Measurements from ENCODE around the gene DPH3. TPM values are rescaled to one million over a fixed set of nuclear protein-coding genes. Genes with fewer than 3 reads are reported as not detected.
A peak's percentile ranks its signal among the peaks of the same experiment; 100 is the strongest.

The DPH3 gene
- total RNA-seq, 4 donors from 2014 or later = 16.7 to 33.7 (median 30.4) TPM

DNA sequence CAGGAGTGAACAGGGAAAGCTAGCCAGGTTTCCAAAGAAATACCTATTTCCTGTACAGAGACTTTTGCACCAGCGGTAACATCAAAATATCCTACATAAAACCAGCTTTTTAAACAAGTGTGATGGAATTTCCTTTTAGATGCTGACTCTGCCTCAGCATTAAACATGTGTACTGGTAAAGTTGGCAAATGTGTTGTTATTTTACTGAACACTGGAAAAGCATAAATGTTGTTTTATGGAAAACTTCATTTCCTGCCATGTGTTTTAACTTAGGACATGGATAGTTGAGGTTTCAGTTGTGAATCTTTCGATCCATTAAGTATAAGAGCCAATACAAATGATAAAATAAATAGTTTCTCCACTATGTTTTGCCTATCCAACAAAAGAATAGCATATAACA, 15.9 kb upstream of the DPH3 start:
- no peak for DNase-seq (ENCODE audit: low spot score)
- TF ChIP-seq, protein P1, sequence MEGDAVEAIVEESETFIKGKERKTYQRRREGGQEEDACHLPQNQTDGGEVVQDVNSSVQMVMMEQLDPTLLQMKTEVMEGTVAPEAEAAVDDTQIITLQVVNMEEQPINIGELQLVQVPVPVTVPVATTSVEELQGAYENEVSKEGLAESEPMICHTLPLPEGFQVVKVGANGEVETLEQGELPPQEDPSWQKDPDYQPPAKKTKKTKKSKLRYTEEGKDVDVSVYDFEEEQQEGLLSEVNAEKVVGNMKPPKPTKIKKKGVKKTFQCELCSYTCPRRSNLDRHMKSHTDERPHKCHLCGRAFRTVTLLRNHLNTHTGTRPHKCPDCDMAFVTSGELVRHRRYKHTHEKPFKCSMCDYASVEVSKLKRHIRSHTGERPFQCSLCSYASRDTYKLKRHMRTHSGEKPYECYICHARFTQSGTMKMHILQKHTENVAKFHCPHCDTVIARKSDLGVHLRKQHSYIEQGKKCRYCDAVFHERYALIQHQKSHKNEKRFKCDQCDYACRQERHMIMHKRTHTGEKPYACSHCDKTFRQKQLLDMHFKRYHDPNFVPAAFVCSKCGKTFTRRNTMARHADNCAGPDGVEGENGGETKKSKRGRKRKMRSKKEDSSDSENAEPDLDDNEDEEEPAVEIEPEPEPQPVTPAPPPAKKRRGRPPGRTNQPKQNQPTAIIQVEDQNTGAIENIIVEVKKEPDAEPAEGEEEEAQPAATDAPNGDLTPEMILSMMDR (IDR thresholded peaks at IDR 0.05) = no peak
- no peak for ATAC-seq (ENCODE audit: low FRiP score)

DNA sequence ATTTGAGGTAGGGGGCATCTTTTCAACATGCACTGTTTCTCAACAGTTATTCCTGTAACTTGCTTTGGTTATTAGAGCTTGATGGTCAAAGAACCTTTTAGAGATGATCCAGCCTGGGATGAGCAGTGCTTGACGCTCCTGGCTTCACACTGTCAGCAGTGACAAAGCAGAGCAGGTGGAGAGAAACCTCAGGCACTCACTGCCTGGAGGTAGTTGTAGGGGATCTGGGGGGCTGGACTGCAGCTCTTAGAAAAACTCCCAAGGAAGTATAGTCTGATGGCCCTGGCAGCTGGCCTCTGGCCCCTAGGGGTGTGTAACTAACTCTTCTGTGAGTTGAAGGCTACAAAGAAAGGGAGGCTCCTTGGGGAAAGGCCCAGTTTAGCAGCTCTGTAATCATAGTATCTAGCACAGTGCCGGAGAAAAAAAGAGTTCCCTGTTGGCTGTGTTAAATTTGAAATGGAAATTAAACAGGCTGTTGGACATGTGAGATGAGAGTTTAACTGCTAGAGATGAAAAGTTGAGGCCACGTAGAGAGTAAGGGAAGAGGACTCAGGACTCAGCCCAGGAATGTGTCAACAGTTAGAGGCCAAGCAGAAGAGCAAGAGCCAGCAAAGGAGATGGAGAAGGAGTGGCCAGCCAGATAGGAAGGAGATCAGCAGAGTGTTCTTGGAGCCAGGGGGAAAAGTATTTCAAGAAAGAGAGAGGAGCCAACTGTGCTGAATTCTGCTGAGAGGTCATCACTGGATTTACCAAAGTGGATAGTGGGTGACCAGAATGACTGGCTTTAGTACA, 14.5 kb upstream of the DPH3 start:
- DNase-seq (ENCODE audit: low spot score) (no peak), ATAC-seq (ENCODE audit: low FRiP score) (peak; percentile 48)
- TF ChIP-seq, protein P1 (IDR thresholded peaks at IDR 0.05) = no peak

DNA sequence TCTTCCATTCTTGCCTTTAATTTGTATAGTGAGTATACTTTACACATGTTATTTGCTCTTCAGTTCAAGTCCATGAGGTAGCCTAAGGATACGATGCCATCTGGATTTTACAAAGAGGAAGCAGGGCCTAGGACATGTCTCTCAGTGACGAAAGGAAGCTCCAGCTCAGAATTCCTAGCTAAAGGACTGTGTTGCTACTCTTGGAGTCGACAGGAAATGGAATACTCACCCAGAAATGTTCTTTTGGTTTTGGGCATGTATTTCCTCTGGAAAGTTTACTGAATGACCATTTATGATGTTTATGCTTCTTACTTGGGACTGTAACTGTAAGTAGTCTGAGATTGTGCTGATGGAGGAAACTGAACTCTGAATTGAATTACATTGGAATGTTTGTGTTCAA, 12.7 kb upstream of the DPH3 start:
- TF ChIP-seq, protein P1 (IDR thresholded peaks at IDR 0.05) = no peak
- no peak for DNase-seq (ENCODE audit: low spot score)
- ATAC-seq (ENCODE audit: low FRiP score) = no peak

GRCh38 chr3:16273867-16274266, 9.1 kb upstream of the DPH3 start:
- no peak for DNase-seq (ENCODE audit: low spot score)
- TF ChIP-seq, protein P1 (IDR thresholded peaks at IDR 0.05) = no peak
- ATAC-seq (ENCODE audit: low FRiP score) = no peak

- ATAC-seq (ENCODE audit: low FRiP score) = no peak
- TF ChIP-seq, protein P1 (IDR thresholded peaks at IDR 0.05) = no peak
- no peak for DNase-seq (ENCODE audit: low spot score)
Measured at GRCh38 chr3:16272588-16272987, 7.8 kb upstream of the DPH3 start.

- TF ChIP-seq, protein P1 (IDR thresholded peaks at IDR 0.05) = no peak
- DNase-seq (ENCODE audit: low spot score) = no peak
- ATAC-seq (ENCODE audit: low FRiP score) = no peak
Measured at GRCh38 chr3:16270855-16271254, 6.1 kb upstream of the DPH3 start.

DNA sequence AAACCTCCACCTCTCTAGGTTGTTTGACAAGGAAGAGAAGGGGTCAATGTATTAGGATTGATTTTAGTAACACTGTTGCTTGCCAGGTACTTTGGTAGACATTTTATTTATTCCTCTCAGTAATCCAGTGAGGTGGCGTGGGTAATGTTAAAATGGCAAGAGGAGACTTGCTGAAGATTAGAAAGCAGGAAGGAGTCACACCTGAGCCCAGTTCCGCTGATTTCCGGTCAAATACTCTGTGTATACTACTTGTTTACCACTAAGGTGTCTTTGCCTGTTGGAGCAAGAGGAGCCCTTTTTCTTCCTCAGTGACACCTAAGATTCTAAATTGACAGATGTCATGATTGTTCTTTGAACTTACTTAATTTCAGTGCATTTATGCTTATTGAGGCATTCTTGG, 2.0 kb upstream of the DPH3 start:
- no peak for DNase-seq (ENCODE audit: low spot score)
- TF ChIP-seq, protein P1 (IDR thresholded peaks at IDR 0.05) = no peak
- no peak for ATAC-seq (ENCODE audit: low FRiP score)
